NCI-H1436 treated with DMSO at 0.1 percent for 48 hours (cell line): Measurements from ENCODE around the gene ZNF281.
A peak's percentile ranks its signal among the peaks of the same experiment; 100 is the strongest.
"Not testable (repeated sequence)": the region's sequence is repeated elsewhere in the genome, so short reads cannot be mapped to it uniquely, and the experiment has no call there.

ENCODE experiments used
- DNase-seq: peaks from one replicate; lab custom pipeline; 2025; lab: John Stamatoyannopoulos, UW

ZNF281 gene

DNA sequence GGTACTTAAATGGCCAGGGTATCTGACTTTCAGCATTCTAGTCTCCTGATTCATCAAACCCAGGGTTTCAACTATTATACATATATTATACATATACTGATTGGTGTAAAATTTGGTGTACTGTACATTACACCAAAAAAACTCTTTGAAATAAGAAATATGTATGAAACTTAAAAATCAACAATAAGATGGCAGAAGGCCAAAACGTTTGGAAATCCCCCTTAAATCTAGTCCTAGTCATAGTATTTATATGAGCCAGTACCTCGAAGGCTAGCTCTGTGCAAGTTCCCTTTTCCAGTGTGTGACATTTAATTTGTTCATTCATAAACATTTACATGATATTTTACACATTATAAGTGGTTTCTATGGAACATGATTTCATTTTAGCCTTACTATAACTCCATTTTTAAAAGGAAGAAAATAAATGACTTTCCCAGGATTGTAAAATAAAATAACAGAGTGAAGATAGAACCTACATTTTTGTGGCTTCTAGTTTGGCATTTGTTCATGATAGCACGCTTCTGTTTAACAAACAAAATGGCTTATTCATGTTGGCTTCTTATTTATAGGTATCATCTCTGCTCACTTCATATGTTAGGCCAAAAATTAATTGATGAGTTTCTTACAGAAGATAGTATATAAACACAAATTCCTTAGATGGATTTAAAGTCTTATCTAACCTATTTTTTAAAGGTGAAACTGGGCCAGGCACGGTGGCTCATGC is 18.8 kb upstream of the ZNF281 start:
- no peak for DNase-seq

DNA sequence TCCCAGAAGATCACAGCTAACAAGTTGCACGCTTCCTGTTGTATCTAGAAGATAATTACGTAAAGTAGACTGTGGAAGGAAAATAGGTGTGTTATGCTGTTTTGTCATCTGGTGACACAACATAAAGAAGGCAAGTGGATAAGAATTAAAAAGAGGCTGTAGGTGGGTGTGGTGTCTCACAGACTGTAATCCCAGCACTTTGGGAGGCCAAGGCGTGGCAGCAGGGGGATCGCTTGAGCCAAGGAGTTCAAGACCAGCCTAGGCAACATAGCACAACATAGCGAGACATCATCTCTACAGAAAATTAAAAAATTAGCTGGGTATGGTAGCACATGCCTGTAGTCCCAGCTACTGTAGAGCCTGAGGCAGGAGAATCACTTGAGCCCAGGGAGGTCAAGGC is 17.9 kb upstream of the ZNF281 start:
- DNase-seq: no peak

DNA sequence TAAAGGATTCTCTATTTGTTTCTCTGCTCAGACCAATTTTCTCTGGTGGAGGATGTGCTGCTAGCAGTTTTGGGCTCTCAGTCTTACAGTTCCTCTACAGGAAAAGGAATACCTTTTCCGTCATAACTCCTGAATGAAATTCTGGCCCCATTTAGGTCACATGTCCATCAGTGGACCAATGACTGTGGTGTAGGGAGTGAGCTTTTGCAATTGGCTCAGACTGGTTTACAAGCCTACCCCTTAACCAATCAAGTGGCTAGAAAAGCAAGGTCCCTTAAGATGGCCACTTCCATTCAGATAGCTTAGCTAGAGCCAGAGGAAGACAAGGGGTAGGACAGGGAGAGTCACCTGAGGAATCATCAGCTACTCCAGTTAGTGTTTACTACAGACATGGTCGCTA is 16.4 kb upstream of the ZNF281 start:
- no peak for DNase-seq

DNA sequence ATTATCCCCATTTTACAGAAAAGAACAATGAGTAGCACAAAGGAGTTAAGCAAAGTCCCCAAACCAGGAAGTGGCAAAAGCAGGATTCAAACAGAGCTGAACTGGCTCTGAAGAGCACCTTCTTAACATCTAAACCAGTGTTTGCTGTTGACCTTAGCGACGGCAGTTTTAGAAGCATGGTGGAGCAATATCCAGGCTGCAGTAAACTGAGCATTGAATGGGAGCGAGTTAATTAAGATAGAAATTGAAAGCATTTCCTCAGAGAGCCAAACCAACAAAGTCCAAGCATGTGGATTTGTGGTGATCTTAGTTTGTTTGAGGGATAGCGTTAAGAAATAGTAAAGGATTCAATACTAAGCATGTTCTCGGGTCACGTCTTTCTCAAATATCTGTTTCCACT is 13.4 kb upstream of the ZNF281 start:
- DNase-seq: no peak

DNA sequence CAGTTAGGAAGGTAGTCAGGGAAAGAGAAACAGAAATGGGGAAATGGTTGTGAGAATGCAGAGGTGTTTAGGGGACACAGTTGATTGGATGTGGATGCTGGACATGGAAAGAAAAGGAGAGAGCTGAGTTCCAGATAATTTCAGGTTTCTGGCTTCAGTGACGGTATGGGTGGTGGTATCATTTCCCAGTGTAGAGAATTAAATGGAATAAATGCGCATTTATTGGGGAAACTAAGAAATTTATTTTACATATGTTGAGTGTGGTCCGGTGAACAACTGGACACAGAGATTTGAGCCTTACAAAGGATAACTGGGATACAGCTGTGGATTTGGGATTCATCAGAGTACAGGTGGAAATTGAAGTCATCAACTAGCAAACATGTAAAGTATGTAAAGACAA is 12.4 kb upstream of the ZNF281 start:
- DNase-seq: no peak

DNA sequence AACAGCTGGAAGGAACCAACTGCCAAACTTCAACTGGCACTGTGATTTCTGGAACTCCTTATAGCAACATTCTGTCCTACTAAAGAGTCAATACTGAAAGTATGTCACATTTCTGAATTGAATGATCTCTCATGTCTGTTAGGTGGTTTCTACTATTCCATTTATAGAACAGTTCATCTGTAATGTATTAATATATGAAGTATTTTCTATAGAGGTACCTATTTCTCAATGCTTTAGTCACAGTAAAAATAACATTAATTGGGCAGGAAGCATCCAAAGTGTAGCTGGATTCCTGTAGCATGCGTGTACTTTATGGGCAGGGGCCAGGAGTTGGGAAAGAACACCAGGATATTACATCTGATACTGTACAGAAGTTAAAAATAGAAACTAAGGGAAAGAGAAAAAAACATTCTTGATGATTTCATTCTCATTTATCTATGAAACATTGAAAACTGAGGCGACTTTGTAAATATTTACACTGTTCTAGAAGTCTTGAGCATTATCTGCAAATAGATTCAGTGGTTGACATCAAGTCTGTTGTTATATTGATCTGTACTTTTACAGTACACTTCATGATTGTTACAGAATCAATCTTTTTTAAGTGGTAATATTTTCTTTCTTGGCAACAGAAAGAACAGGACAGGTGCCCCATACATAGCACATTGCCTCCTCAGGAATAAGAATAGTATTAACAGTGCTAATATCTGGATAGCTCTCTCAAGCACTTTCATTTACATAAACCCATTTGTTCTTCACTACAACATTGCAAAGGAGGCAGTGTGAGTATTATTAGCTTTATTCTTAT is 6.2 kb upstream of the ZNF281 start:
- no peak for DNase-seq

DNA sequence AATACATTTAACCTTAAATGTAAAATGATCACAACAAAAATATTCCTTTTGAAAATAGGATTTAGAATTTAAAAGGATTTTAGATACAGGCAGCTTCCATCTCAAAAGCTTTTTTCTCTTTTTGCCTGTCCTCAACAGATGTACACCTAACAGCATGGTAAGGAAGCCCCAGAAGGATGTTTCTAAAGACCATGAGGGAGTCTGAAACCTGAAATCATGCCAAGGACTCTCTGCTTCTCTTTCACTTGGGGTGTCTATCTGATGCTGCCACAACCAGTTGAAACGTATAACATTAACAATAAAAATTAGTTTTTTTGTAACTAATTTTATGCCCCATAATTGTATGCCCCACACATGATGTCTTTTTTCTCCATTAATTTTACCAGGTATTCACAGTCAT is 5.4 kb upstream of the ZNF281 start:
- DNase-seq: no peak

DNA sequence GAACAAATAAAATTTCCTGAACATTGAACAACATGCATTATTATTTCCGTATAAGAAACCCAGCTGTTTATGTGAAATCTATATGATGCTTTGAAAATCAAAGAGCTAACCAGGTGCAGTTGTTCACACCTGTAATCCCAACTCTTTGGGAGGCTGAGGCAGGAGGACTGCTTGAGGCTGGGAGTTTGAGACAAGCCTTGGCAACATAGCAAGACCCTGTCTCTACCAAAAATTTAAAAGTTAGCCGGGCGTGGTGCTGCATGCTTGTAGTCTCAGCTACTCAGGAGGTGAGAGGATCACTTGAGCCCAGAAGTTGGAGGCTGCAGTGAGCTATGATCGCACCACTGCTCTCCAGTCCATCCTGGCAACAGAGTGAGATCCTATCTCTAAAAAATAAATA is 4.8 kb upstream of the ZNF281 start:
- DNase-seq: no peak

DNA sequence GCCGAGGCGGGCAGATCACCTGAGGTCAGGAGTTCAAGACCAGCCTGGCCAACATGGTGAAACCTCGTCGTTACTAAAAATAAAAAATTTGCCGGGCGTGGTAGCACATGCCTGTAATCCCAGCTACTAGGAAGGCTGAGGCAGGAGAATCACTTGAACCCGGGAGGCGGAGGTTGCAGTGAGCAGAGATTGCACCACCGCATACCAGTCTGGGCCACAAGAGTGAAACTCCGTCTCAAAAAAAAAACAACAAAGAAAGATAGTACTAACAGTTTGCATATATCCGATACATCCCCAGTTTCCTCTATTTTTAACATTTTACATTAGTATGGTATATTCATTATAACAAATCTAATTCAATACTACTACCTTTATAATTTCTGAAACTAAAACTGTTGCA is 3.9 kb upstream of the ZNF281 start:
- DNase-seq: not testable (repeated sequence)

DNA sequence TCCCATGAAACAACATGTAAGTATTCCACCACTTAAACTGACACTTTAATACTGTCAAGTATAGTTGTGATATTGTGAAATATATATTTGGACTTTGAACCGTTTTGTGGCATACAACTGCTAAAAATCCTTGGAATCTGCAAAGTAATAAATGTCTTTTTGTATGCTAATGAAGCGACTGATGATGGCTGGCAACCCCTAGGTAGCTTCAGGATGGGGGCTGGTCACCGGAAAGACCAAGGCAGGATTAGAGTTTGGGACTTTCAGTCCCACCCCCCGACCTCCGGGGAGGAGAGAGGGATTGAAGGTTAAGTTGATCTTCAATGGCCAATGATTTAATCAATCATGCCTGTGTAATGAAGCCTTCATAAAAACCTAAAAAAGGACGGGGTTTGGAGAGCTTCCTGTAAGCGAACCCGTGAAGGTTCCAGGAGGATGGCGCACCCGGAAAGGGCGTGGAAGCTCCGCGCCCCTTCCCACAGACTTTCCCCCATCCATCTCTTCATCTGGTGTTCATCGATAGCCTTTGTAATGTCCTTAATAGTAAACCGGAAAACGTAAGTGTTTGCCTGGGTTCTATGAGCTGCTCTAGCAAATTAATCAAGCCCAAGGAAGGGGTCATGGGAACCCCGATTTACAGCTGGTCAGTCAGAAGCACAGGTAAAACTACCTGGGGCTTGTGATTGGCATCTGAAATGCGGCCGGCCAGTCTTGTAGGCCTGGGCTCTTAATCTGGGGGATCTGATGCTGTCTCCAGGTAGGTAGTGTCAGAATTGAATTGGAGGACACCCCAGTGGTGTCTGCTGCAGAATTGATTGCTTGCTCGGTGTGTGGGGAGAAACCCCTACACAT is 1.8 kb upstream of the ZNF281 start:
- no peak for DNase-seq

DNA sequence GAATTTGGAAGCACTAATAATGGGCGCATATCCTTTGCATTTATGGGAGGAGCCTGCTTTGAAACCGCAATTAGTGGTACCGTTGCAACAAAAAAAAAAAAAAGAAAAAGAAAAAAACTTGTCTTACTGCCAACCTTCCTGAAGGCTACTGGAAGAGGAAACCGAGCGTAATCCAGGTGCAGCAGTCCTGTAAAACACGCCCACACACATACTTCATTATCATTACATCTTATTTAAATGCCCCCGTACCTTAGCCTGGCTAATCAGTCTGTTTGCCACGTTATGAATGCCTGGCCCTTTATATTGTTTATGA is 686 bp upstream of the ZNF281 start:
- peak; percentile 83 for DNase-seq

DNA sequence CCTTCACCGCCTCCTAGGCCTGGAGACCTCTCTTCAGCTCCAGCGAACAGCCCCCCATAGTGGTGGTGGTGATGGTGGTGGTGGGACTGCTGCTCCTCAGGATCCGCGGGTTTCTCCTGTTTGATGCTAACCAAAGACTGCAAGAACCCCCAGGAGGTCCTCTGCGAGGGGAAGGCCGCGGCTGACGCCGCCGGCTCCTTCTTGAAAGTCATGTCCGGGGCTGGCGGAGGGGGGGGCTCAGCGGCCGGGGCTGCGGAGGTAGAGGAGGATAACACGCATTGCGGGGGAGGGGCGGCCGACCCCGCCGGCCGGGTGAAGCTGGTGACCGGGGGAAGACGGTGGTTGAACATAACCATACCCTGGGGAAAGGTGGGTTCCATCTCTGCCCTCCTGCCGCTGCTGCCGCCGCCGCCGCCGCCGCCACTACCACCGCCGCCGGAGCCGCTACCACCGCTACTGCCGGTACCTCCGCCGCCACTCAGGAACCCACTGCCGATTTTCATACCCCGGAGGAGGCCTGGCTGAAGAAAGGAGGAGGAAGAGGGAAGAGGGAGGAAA is 554 bp downstream of the ZNF281 start:
- DNase-seq: no peak

DNA sequence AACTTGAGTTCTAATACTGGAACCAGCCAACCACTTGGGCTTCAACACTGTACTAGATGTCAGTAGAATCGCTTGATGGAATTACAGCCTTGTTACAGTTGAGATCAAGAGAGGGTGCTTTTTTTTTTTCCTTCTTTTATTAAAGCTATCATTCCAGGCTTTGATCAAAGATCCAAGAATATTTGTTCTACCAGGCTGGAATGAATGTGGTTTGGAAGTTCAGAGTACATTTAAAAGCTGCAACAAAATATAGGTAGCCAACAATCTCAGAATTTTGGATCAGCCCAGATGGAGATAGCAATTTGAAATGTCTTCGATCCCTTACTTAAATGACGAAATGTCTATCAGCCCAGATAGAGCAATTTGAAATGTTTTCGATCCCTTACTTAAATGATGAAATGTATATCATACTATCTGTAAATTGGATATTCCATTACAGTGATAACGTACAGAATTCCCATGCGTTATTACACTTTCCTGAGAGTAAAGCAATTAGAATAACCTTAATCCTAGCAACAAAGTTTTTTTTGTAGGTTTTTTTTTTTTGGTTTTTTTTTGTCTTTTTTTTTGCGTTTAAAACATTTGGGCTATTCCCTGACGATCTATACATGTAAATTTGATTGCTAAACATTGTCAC is 3.6 kb downstream of the ZNF281 start:
- no peak for DNase-seq

DNA sequence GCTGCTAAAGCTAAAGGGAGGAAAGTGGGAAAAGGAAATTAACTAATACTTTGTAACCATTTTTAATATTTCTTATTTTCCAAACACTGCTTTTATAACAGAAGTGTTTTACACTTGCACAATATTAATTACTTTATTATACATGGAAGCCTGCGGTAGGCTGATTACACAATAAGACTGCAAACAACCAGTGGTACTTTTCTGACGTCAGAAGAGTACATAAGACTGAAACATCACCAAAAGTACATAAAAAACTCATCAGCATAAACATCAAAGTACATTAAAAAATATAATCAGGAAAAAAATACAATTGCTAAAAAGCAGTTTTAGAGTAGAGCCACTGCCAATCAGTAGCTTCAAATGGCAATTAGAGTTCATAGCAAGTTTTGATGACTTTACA is 4.6 kb downstream of the ZNF281 start:
- no peak for DNase-seq

DNA sequence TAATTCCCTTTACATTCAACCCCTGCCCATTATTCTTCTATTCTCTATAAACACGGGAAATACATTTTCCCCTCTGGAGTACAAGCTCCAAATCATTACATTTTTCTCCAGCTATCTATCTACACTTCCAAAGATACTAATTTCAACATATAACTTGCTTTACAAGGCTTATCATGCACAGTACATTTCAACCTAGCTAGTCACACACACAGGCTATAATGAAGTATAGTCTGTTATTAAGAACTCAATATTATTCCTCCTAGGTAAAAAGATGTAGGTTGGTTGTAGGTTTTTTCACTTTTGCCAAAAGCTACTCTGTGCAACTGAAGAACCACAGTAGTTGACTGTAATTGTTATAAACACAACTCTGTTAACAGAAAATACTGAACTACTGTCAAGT is 8.1 kb downstream of the ZNF281 start:
- no peak for DNase-seq

DNA sequence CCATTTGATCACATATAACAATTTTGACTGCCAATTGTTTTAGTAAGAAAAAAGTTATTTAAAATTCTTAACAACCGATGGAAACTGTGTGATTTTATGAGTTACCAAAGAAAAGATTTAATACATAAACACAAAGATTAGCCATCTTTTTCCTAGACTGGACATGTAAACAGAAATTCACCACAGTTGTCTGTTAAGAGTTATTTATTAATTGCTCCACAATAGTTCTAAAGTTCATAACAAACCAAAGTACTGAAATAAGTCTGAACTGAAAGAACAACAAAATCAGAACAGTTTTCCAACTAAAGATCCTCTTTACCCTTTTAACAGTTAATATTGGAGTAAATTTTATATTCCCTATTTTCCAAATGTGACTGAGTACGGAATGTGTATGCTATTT is 8.6 kb downstream of the ZNF281 start:
- DNase-seq: no peak

DNA sequence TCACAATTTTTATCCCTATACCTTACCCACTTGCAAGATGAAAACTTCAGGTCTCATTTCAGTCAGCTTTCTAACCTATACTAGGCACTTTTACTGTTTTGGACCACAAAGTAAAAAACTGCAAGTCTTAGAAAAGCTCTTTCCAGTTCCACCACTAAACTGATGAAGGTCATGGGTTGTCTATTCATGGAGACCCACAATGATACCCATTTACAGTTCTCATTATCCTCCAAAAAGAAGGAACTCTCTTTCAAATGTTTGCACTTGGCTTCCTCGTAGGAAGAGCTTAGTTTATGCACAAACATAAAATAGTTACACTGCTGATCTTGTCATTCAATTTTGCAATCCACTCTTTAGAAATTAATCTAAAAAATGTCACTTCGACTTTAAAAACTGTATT is 9.3 kb downstream of the ZNF281 start:
- DNase-seq: no peak

DNA sequence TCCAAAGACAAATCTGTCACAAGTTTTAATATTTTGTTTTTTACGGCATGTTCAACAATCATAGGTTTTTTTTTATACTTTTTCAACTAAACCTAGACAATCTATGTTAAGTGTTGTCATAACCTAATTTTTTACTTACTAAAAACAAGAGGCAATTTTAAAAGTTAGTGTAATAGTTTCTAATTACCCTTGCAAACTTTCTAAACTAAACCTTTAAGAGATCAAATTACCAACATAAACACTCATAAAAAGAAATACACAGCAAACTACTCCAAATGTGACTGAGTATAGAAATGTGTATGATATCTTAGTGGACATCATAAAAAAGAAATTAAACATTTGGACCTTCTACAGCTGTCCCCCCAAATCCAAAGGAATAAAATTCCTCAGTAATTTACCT is 10.0 kb downstream of the ZNF281 start:
- DNase-seq: no peak

DNA sequence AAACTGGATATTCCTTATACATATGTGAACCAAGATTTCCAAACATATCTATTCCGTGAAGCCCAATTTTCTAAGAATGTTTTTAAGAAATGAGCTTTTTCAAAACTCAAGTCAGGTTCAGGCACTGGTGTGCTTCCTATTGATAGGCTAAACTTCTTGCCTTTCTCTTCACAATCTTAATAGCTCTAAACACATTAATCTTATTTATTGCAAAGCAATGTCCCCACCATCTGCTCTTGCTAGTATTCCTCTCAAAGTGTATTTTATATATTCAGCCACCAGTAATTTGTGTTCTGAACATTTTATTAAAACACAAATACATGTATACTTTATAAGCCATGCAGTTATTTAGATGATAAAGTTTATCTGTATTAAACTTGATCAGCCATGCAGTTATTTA is 11.5 kb downstream of the ZNF281 start:
- no peak for DNase-seq

DNA sequence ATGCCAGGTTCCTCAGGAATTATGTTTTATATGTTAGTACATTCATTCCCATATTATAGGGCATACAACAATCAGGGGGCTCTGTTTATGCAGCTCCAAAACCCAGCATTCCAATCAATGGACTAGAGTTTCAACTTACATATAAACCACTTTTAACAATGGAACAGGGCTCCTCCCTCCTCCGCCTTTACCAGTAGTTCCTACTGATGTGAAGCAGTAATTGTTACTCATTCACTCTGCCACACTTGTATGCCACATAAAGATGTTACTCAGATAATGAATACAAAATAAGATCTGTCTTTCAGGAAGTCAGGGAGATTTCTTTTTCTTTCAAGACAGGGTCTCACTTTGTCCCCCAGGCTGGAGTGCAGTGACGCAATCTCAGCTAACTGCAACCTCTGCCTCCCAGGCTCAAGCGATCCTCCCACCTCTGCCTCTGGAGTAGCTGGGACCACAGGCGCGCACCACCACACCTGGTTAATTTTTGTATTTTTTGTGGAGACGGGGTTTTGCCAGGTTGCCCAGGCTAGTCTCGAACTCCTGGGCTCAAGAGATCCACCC is 17.1 kb downstream of the ZNF281 start:
- no peak for DNase-seq

DNA sequence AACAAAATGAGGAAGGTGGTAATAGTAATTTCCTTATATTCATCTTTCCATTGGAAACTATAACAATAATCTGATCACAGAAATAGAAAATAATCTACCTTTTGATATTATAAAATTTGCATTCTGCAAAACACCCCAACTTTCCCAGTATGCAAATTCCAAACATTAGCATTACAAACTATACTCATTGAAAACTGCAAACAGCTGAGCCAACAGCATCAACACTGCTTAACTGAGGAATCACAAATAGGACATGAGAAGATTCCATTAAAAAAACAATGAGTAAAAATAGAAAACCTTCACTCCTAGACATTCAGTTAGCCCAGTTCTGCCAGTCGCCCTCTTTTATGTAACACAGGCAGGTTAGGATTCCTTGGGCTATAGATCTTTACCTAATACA is 18.1 kb downstream of the ZNF281 start:
- no peak for DNase-seq

DNA sequence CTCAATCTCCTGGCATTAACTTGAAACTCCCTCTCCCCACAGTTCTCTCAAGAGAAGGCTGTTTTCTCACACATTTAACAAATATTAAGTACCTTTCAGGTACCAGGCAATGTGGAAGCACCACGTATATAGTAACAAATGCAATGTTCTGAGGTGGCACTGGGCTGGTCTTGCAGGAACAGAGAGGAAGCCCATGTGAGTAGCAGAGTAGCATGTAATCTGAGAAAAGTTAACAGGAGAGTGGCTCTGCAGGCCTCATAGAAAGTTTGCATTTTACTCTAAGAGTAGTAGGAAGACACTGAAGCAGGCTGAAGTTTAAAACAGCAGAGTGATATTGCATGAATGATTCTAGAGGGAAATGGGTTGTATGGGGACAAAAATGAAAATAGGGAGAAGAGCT is 21.0 kb downstream of the ZNF281 start:
- DNase-seq: no peak
